ENCODE data around the gene CTNNBL1. TPM values are rescaled to one million over a fixed set of nuclear protein-coding genes. Genes with fewer than 3 reads are reported as not detected.

The CTNNBL1 gene
- total RNA-seq, 2 experiments from 2014 or later, result 31.1 to 33.4 TPM

DNA sequence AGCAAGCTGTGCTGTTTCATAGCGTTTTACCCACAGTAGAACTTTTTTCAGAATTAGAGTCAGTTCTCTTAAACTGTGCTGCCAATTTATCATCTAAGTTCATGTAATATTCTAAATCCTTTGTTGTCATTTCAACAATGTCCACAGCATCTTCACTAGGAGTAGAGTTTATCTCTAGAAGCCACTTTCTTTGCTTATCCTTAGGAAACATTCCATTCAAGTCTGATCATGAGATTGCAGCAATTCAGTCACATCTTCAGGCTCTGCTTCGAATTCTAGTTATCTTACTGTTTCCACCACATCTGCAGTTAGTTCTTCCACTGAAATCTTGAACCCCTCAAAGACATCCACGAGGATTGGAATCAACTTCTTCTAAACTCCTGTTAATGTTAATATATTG is 12.5 kb downstream of the CTNNBL1 start:
- peaks cover 56% of the 10 kb centered on the region for H3K4me1 Mint-ChIP-seq (ENCODE audit: low read depth)
- POLR2A ChIA-PET, result no interaction called here
- intact Hi-C loops (cut with DNase I, micrococcal nuclease), result no loop called here

GRCh38 chr20:37711001-37711400 is 17.2 kb downstream of the CTNNBL1 start:
- CTCF ChIA-PET, result no interaction called here
- no peaks in the 10 kb centered on the region for H3K9me3 ChIP-seq (ENCODE audit: control insufficient read depth in 1 of 2, insufficient read depth in 1 of 2, low read length in 2 of 2)
- H3K27me3 ChIP-seq (ENCODE audit: control insufficient read depth in 1 of 2, insufficient read depth in 2 of 2, low read length in 2 of 2), result no peaks in the 10 kb centered on the region
- no peak for DNase-seq
- no peak for ATAC-seq (ENCODE audit: poor library complexity)
- H3K4me1 Mint-ChIP-seq (ENCODE audit: low read depth), result peaks cover 68% of the 10 kb centered on the region
- no peak overlapping the region for H3K4me3 Mint-ChIP-seq
- H3K27ac Mint-ChIP-seq, result no peak overlapping the region
- peaks cover 9% of the 10 kb centered on the region for H3K36me3 ChIP-seq (ENCODE audit: insufficient read depth, low read length)
- peaks cover 19% of the 10 kb centered on the region for H3K36me3 Mint-ChIP-seq (ENCODE audit: low read depth)
- POLR2A ChIA-PET, result no interaction called here
- H3K4me3 ChIP-seq (ENCODE audit: low read length), result no peak overlapping the region
- no peak overlapping the region for H3K27ac ChIP-seq (ENCODE audit: low read depth in 1 of 2, low read length in 2 of 2)
- no peaks in the 10 kb centered on the region for H3K9me3 Mint-ChIP-seq
- no peak for TF ChIP-seq CTCF (IDR thresholded peaks at IDR 0.05)
- intact Hi-C loops (cut with DNase I, micrococcal nuclease), result no loop called here
- H3K27me3 Mint-ChIP-seq, result no peaks in the 10 kb centered on the region
- H3K4me1 ChIP-seq (ENCODE audit: insufficient read depth, low read length), result no peaks in the 10 kb centered on the region

More for the DNA sequence above, 12.5 kb downstream of the CTNNBL1 start:
- CTCF ChIA-PET, result no interaction called here
- peaks cover 10% of the 10 kb centered on the region for H3K36me3 ChIP-seq (ENCODE audit: insufficient read depth, low read length)
- H3K27ac ChIP-seq (ENCODE audit: low read depth in 1 of 2, low read length in 2 of 2), result no peak overlapping the region
- TF ChIP-seq CTCF (IDR thresholded peaks at IDR 0.05), result no peak
- H3K27me3 ChIP-seq (ENCODE audit: control insufficient read depth in 1 of 2, insufficient read depth in 2 of 2, low read length in 2 of 2), result no peaks in the 10 kb centered on the region
- H3K4me1 ChIP-seq (ENCODE audit: insufficient read depth, low read length), result no peaks in the 10 kb centered on the region
- Mint-ChIP-seq H3K27ac (no peak overlapping the region), H3K4me3 (no peak overlapping the region), H3K27me3 (no peaks in the 10 kb centered on the region), H3K9me3 (no peaks in the 10 kb centered on the region), H3K36me3 (ENCODE audit: low read depth) (peaks cover 14% of the 10 kb centered on the region)
- no peak overlapping the region for H3K4me3 ChIP-seq (ENCODE audit: low read length)
- no peaks in the 10 kb centered on the region for H3K9me3 ChIP-seq (ENCODE audit: control insufficient read depth in 1 of 2, insufficient read depth in 1 of 2, low read length in 2 of 2)
- DNase-seq (no peak), ATAC-seq (ENCODE audit: poor library complexity) (no peak)

DNA sequence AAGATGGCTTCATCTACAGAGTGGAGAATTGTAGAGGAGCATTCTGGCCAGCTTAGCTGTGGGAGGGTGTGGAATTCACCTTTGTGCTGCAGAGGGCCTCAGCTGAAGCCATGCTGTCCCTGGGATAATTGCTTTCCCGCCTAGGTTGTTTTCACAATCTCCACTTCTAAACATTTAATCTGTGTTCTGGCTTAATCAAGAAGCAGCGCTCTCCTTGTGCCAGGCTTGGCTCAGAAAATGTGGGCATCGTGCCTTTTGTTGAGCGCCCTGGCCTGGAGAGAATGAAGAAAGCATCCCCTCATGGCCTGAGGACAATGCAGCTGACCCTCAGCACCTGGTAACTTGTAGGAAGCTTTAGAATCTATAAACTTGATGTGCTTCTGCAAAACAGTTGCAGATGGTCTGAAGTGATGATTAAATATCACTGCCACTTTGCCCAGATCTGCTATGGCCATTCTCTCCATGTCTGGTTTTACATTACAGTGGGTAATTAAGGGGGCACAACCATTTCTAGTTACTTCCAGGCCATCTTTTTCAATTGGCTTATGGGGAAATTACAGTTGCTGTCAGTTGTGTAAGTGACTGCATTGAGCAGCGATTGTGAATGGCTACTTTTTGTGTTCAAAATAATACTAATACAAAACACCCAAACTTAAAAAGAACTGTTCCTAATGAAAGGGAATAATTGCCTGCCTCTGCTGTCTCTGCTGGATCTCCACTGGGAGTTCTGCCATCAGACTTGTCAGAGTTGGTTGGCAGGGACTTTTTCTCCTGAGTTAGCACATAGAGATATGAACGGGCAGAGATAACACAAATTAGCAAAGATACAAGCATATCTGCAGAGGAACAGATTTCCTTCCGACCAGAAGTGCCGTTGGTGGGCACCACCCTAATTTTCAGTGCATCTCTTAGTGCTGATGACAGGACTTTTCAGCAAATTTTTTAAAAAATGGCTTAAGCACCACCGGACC is 18.4 kb downstream of the CTNNBL1 start:
- ATAC-seq (ENCODE audit: poor library complexity), result no peak
- H3K9me3 ChIP-seq (ENCODE audit: control insufficient read depth in 1 of 2, insufficient read depth in 1 of 2, low read length in 2 of 2), result no peaks in the 10 kb centered on the region
- no peak overlapping the region for H3K27ac Mint-ChIP-seq
- intact Hi-C loops (cut with DNase I, micrococcal nuclease), result no loop called here
- H3K4me3 ChIP-seq (ENCODE audit: low read length), result no peak overlapping the region
- ChIA-PET POLR2A (no interaction called here), CTCF (no interaction called here)
- TF ChIP-seq CTCF (IDR thresholded peaks at IDR 0.05), result no peak
- DNase-seq, result no peak
- H3K9me3 Mint-ChIP-seq, result no peaks in the 10 kb centered on the region
- peaks cover 26% of the 10 kb centered on the region for H3K36me3 Mint-ChIP-seq (ENCODE audit: low read depth)
- H3K4me1 Mint-ChIP-seq (ENCODE audit: low read depth), result peaks cover 65% of the 10 kb centered on the region
- H3K4me3 Mint-ChIP-seq, result no peak overlapping the region
- no peak overlapping the region for H3K27ac ChIP-seq (ENCODE audit: low read depth in 1 of 2, low read length in 2 of 2)
- H3K4me1 ChIP-seq (ENCODE audit: insufficient read depth, low read length), result no peaks in the 10 kb centered on the region
- H3K36me3 ChIP-seq (ENCODE audit: insufficient read depth, low read length), result peaks cover 9% of the 10 kb centered on the region
- H3K27me3 Mint-ChIP-seq, result no peaks in the 10 kb centered on the region
- H3K27me3 ChIP-seq (ENCODE audit: control insufficient read depth in 1 of 2, insufficient read depth in 2 of 2, low read length in 2 of 2), result no peaks in the 10 kb centered on the region

All from CD4-positive, alpha-beta T cell (primary cell).